K562 (cell line): ENCODE measurements around the gene HMCN1. TPM values are rescaled to one million over a fixed set of nuclear protein-coding genes. Genes with fewer than 3 reads are reported as not detected.

Experiments used
- ATAC-seq: fragments of 200-7000 bp; cut with Tn5 transposase; 3 replicates; pipeline ENCODE4 v1.9.1; 2020; ENCODE audit warnings: moderate library complexity
- BruUV-seq: library from RNA; stranded (reverse); fragments of 400-500 nt; replicated peaks from 2 replicates; lab custom pipeline; 2021; lab: Mats Ljungman, UMichigan
- CTCF ChIA-PET: fragments of 300-600 bp; formaldehyde crosslinking; extraction: SDS; loops from one replicate; lab custom pipeline; 2021; ENCODE audit warnings: low intra/inter-chr PET ratio; lab: Yijun Ruan, JAX
- POLR2A ChIA-PET: fragments of 300-600, 350-650 bp; sonication (Branson Sonifier 250); formaldehyde crosslinking; extraction: SDS; loops from one replicate; lab custom pipeline; 2021; ENCODE audit warnings: antibody characterized with exemption, inconsistent platforms; lab: Yijun Ruan, JAX
- DNase-seq, 4 experiments: peaks; one replicate each; pipeline versions ENCODE4 v3.0.0 to v3.0.0-alpha.2; 2011 to 2018; ENCODE audit warnings: low spot score in 3 of 4, mixed read lengths in 3 of 4; ENCODE audit errors: extremely low read depth in 1 of 4
- FAIRE-seq: peaks from 2 replicates; lab custom pipeline; 2011; peaks lifted over from hg19 to GRCh38; lab: Jason Lieb, UNC
- H2AFZ ChIP-seq: 2 replicates; pipeline ENCODE4 v1.6.0; 2011; ENCODE audit warnings: low read depth, low read length, control low read depth, inconsistent platforms
- H3K27ac ChIP-seq: fragments of 200-600 bp; 3 replicates; pipeline ENCODE4 v1.8.0; 2011; ENCODE audit warnings: low read depth, mild to moderate bottlenecking, control low read depth, inconsistent platforms, low read length, moderate library complexity, mixed read lengths; ENCODE audit errors: extremely low read depth
- H3K27me3 ChIP-seq, 2 experiments: fragments of 300-600 bp in 1 of 2; 2 replicates in 1 of 2; 3 replicates in 1 of 2; pipeline versions ENCODE4 v1.6.0 to v1.8.0; 2011; ENCODE audit warnings: inconsistent platforms in 2 of 2, low read length in 2 of 2, mild to moderate bottlenecking in 1 of 2, mixed read lengths in 1 of 2, moderate library complexity in 1 of 2; ENCODE audit not compliant: control insufficient read depth in 2 of 2, insufficient read depth in 2 of 2
- H3K36me3 ChIP-seq: fragments of 300-600 bp; 3 replicates; pipeline ENCODE4 v1.8.0; 2011; ENCODE audit warnings: mild to moderate bottlenecking, low read length, inconsistent platforms; ENCODE audit not compliant: control insufficient read depth, insufficient read depth
- H3K4me1 ChIP-seq, 2 experiments: fragments of 200-600 bp in 1 of 2; replicated peaks in 1 of 2; 2 replicates in 1 of 2; 3 replicates in 1 of 2; pipeline versions ENCODE4 v1.5.1 to v1.8.0; 2011; ENCODE audit warnings: inconsistent platforms in 2 of 2, low read length in 2 of 2, mild to moderate bottlenecking in 1 of 2, mixed read lengths in 1 of 2, moderate library complexity in 1 of 2; ENCODE audit not compliant: control insufficient read depth in 2 of 2, insufficient read depth in 2 of 2
- H3K4me2 ChIP-seq: 2 replicates; pipeline ENCODE4 v1.6.1; 2011; ENCODE audit warnings: low read length, control low read depth, inconsistent platforms, mixed read lengths; ENCODE audit not compliant: insufficient read depth
- H3K4me3 ChIP-seq: fragments of 200-600 bp; sonication (generic), shearing (Covaris generic); 2 replicates; pipeline ENCODE4 v1.5.1; 2016; ENCODE audit warnings: control low read depth, inconsistent platforms
- H3K79me2 ChIP-seq: fragments of 200-600 bp; 3 replicates; pipeline ENCODE4 v1.8.0; 2011; ENCODE audit warnings: low read length, inconsistent platforms; ENCODE audit not compliant: control insufficient read depth, insufficient read depth
- H3K9ac ChIP-seq, 2 experiments: 2 replicates each; pipeline versions ENCODE4 v1.6.0 to v1.6.1; 2011; ENCODE audit warnings: low read depth in 2 of 2, low read length in 2 of 2, control low read depth in 1 of 2, inconsistent platforms in 1 of 2, mild to moderate bottlenecking in 1 of 2, mixed read lengths in 1 of 2; ENCODE audit not compliant: insufficient read depth in 1 of 2
- H3K9me1 ChIP-seq: one replicate; pipeline ENCODE4 v1.6.0; 2011; ENCODE audit warnings: inconsistent platforms, mild to moderate bottlenecking, low read length, moderate library complexity; ENCODE audit not compliant: control insufficient read depth, insufficient read depth
- H3K9me3 ChIP-seq: replicated peaks from 2 replicates; pipeline ENCODE4 v1.5.1; 2011; ENCODE audit warnings: low read depth, low read length, inconsistent platforms; ENCODE audit not compliant: control insufficient read depth, insufficient read depth
- H4K20me1 ChIP-seq: replicated peaks from 2 replicates; pipeline ENCODE4 v1.6.1; 2011; ENCODE audit warnings: low read length, inconsistent platforms, mixed read lengths; ENCODE audit not compliant: control insufficient read depth, insufficient read depth
- FIP1L1 ChIP-seq: fragments of 200-400 bp; formaldehyde crosslinking; IDR thresholded peaks from 2 replicates; pipeline ENCODE4 v1.6.1; 2018; ENCODE audit warnings: mild to moderate bottlenecking, low read depth, low read length; ENCODE audit not compliant: poor library complexity, severe bottlenecking
- NR2C2 ChIP-seq, 2 experiments: fragments of 200-800 bp in 1 of 2; sonication (Bioruptor generic) in 1 of 2; sonication (generic) in 1 of 2; formaldehyde crosslinking in 1 of 2; IDR thresholded peaks; 2 replicates each; pipeline versions ENCODE4 v1.6.1 to v1.8.0; 2016 to 2022; ENCODE audit warnings: mild to moderate bottlenecking in 1 of 2, missing compliant biosample characterization in 1 of 2, missing genetic modification characterization in 1 of 2, missing genetic modification reagents in 1 of 2
- THAP12 ChIP-seq: fragments of 250-450 bp; sonication (Bioruptor Pico); IDR thresholded peaks from 2 replicates; pipeline ENCODE4 v1.9.0; 2021; ENCODE audit warnings: mild to moderate bottlenecking, inconsistent platforms
- ZFP30 ChIP-seq: fragments of 250-450 bp; sonication (Bioruptor Pico); IDR thresholded peaks from 2 replicates; pipeline ENCODE4 v1.8.0; 2022; ENCODE audit warnings: moderate library complexity, mild to moderate bottlenecking, inconsistent platforms, borderline replicate concordance
- WGBS: fragments of 100-300 bp; shearing (Covaris generic); methylation state at CpG from one replicate; pipeline ENCODE4 v1.1.6; 2016; ENCODE audit warnings: low coverage, mixed read lengths; ENCODE audit not compliant: insufficient coverage; ENCODE audit errors: missing lambda C conversion rate; 5-methylcytosine and 5-hydroxymethylcytosine counted together
- in situ Hi-C: fragments of 300-500 bp; cut with MboI; formaldehyde crosslinking; loops from 4 replicates; pipeline ENCODE4 v1.15.0; 2018; ENCODE audit warnings: inconsistent platforms, mixed read lengths
- intact Hi-C: fragments of 100-400 bp; cut with micrococcal nuclease; formaldehyde crosslinking; loops from 2 replicates; pipeline ENCODE4 v1.14.2; 2022
- polyA plus RNA-seq, 8 experiments: library from polyadenylated mRNA; depleted of rRNA in 4 of 8; stranded (reverse) in 5 of 8; unstranded in 3 of 8; fragments of >200 nt; fragmentation: Nextera tagmentation in 2 of 8; fragmentation: Illumina TruSeq in 1 of 8; extraction: Ambion mirVana in 2 of 8; extraction: Trizol in 1 of 8; gene quantifications; 2 replicates each; pipeline versions ENCODE4 v1.2.1 to v1.2.3, GENCODE V29; 2011 to 2014; ENCODE audit warnings: inconsistent platforms in 1 of 8, missing spikeins in 1 of 8
- total RNA-seq, 7 experiments: library from RNA; depleted of rRNA in 6 of 7; stranded (reverse); fragments of >200 nt in 6 of 7; fragmentation: Illumina TruSeq in 2 of 7; extraction: Trizol in 2 of 7; gene quantifications; 2 replicates each; pipeline versions ENCODE4 v1.2.1 to v1.2.3, GENCODE V29; 2011 to 2021; ENCODE audit warnings: low replicate concordance in 1 of 7

The HMCN1 gene
- total and polyA plus RNA-seq, 9 of the 15 experiments (the other 6 are each of a cell fraction or from before 2014, with no cell fraction given), result 0.07 to 0.36 (median 0.21) TPM

GRCh38 chr1:186059752-186060151 lies 325.6 kb downstream of the HMCN1 start:
- Histone ChIP-seq H3K79me2 (no peaks in the 10 kb centered on the region), H3K9me1 (no peaks in the 10 kb centered on the region), H3K36me3 (no peaks in the 10 kb centered on the region), H3K9ac (no peak overlapping the region), H3K4me1 (peaks cover 0 to 4% of the 10 kb centered on the region in 2 experiments; a peak in 1 of 5 replicates), H3K27me3 (no peaks in the 10 kb centered on the region), H3K4me3 (no peak overlapping the region), H3K4me2 (no peak overlapping the region), H3K27ac (no peak overlapping the region), H4K20me1 (no peaks in the 10 kb centered on the region), H2AFZ (peak overlapping the region; percentile 49; the same call in 1 of the 2 replicates), H3K9me3 (no peaks in the 10 kb centered on the region)
- ChIA-PET POLR2A (interaction anchor here (0.7 kb wide), 1 partner anchor 363 kb away, joined by 3 read pairs; no protein-coding TSS in a partner anchor), CTCF (no interaction called here)
- DNase-seq (no peak), ATAC-seq (no peak), FAIRE-seq (no peak)
- 29% methylated on average over 4 of the region's 4 CpGs for WGBS
- in situ Hi-C loops, result no loop called here
- no TSS peak for BruUV-seq
- no peak for TF ChIP-seq ZFP30 (CRISPR knock-in tag)
- no peak for TF ChIP-seq THAP12 (CRISPR knock-in tag)
- no peak for TF ChIP-seq FIP1L1
- no peak for TF ChIP-seq NR2C2 (CRISPR knock-in tag; IDR thresholded peaks at IDR 0.05)
- TF ChIP-seq NR2C2 (tag; IDR thresholded peaks at IDR 0.05), result no peak
- intact Hi-C loops, result no loop called here
